Activated naive CD4-positive, alpha-beta T cell treated with Interleukin-2 at 50 U/mL for 16 hours (primary cell): ENCODE results near the gene ARHGEF28.

Source experiments
- DNase-seq: peaks from one replicate; pipeline ENCODE4 v3.0.0-alpha.2; 2020

ARHGEF28 gene

GRCh38 chr5:73907164-73907563 lies 281.2 kb downstream of the ARHGEF28 start:
- DNase-seq: no peak

GRCh38 chr5:73908395-73908794 lies 282.4 kb downstream of the ARHGEF28 start:
- no peak for DNase-seq

GRCh38 chr5:73908846-73909245 lies 282.9 kb downstream of the ARHGEF28 start:
- DNase-seq: no peak

- no peak for DNase-seq
Observed at GRCh38 chr5:73909474-73909873, 283.5 kb downstream of the ARHGEF28 start.

GRCh38 chr5:73911761-73912393 lies 285.9 kb downstream of the ARHGEF28 start:
- no peak for DNase-seq

- no peak for DNase-seq
Observed at GRCh38 chr5:73912821-73913271, 286.9 kb downstream of the ARHGEF28 start.

GRCh38 chr5:73913971-73914370 lies 288.0 kb downstream of the ARHGEF28 start:
- DNase-seq: no peak

GRCh38 chr5:73915345-73915744 lies 289.3 kb downstream of the ARHGEF28 start:
- no peak for DNase-seq

- no peak for DNase-seq
Observed at GRCh38 chr5:73917433-73917832, 291.4 kb downstream of the ARHGEF28 start.

GRCh38 chr5:73917891-73918290 lies 291.9 kb downstream of the ARHGEF28 start:
- DNase-seq: no peak

- DNase-seq: no peak
Observed at GRCh38 chr5:73918791-73919221, 292.8 kb downstream of the ARHGEF28 start.

- no peak for DNase-seq
Observed at GRCh38 chr5:73921741-73922140, 295.7 kb downstream of the ARHGEF28 start.

- no peak for DNase-seq
Observed at GRCh38 chr5:73922224-73922623, 296.2 kb downstream of the ARHGEF28 start.

GRCh38 chr5:73922875-73923557 lies 297.0 kb downstream of the ARHGEF28 start:
- DNase-seq: no peak

- no peak for DNase-seq
Observed at GRCh38 chr5:73928476-73929070, 302.6 kb downstream of the ARHGEF28 start.

- no peak for DNase-seq
Observed at GRCh38 chr5:73935719-73936118, 309.7 kb downstream of the ARHGEF28 start.

GRCh38 chr5:73938280-73938937 lies 312.4 kb downstream of the ARHGEF28 start:
- DNase-seq: no peak

GRCh38 chr5:73938938-73939320 lies 312.9 kb downstream of the ARHGEF28 start:
- no peak for DNase-seq

GRCh38 chr5:73939557-73939956 lies 313.6 kb downstream of the ARHGEF28 start:
- no peak for DNase-seq

- no peak for DNase-seq
Observed at GRCh38 chr5:73940026-73940425, 314.0 kb downstream of the ARHGEF28 start.

- DNase-seq: no peak
Observed at GRCh38 chr5:73940801-73941200, 314.8 kb downstream of the ARHGEF28 start.

- no peak for DNase-seq
Observed at GRCh38 chr5:73942783-73943182, 316.8 kb downstream of the ARHGEF28 start.

GRCh38 chr5:73943397-73943796 lies 317.4 kb downstream of the ARHGEF28 start:
- no peak for DNase-seq

- no peak for DNase-seq
Observed at GRCh38 chr5:73944581-73944980, 318.6 kb downstream of the ARHGEF28 start.
